ENCODE results near the gene MRI1. TPM values are rescaled to one million over a fixed set of nuclear protein-coding genes. Genes with fewer than 3 reads are reported as not detected.
"Not testable (repeated sequence)": the region's sequence is repeated elsewhere in the genome, so short reads cannot be mapped to it uniquely, and the experiment has no call there.

The MRI1 gene
- total RNA-seq, 1 donor from 2014 or later: 22.4 TPM

DNA sequence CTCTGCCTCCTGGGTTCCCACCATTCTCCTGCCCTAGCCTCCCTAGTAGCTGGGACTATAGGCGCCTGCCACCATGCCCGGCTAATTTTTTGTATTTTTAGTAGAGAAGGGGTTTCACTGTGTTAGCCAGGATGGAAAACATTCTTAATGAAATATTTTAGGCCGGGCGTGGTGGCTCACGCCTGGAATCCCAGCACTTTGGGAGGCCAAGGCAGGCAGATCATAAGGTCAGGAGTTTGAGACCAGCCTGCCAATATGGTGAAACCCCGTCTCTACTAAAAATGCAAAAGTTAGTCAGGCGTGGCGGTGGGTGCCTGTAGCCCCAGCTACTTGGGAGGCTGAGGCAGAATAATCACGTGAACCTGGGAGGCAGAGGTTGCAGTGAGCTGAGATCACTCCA lies 29.0 kb downstream of the MRI1 start:
- not testable (repeated sequence) for DNase-seq (ENCODE audit: low read depth in 2 of 2)

DNA sequence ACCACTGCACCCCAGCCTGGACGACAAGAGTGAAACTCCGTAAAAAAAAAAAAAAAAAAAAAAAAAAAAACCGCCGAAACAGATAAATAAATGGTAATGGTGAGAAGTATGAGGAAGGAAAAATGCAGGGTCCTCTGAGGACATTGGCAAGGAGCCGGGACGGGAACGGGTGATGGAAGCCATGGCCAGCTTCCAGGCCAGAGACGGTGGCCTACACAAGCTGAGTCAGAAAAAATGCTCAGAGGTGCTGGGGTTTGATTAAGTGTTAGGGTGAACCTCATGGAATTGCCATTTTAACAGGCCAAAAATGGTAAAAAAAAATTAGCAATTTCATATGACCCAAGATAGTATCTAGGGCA lies 30.1 kb downstream of the MRI1 start:
- DNase-seq (ENCODE audit: low read depth in 2 of 2): peak; percentile 72 to 82

DNA sequence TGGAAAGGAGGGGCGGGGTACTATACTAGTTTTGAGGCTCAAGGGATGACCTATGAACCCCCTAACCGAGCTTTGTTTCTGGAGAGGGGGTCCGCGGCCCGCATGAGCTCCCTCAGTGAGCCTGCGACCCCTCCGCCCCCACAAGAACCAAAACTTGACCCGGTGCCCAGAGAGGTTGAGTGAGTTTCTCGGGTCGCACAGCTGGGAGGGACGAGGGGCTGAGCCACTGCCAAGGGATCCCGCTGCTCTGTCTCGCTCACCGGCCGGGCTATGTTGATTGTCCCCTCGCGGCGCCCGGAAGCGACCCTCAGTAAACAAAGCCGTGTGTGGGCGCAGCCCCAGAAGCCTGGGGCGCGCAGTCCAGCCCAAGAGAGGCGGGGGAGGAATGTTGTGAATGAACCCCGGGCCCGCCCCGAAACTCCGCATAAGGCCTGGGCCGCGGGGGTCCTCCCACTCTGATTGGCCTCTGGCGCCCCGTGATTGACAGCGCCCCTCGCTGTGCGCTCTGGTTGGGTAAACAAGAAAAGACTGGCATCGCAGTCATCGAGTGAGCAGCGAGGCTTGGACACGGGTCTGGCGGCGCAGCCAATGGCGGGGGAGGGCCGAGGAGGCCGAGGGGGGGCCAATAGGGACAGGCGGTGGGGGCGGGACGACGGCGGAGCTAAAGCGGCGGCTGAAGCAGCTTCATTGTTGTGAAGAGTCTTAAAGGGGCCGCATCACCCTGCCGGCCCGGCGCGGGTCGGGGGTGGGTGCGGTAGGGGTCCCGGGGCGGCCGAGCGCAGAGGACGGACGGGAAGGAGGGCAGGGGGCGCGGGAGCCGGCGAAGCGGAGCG lies 30.7 kb downstream of the MRI1 start, which contains the start of gene ZSWIM4:
Gene ZSWIM4 (plus strand): TSS at position 687 of the 833 bp plus-strand sequence. CDS start 206 bp downstream, outside the sequence.
- DNase-seq (ENCODE audit: low read depth in 2 of 2): peak; percentile 99

DNA sequence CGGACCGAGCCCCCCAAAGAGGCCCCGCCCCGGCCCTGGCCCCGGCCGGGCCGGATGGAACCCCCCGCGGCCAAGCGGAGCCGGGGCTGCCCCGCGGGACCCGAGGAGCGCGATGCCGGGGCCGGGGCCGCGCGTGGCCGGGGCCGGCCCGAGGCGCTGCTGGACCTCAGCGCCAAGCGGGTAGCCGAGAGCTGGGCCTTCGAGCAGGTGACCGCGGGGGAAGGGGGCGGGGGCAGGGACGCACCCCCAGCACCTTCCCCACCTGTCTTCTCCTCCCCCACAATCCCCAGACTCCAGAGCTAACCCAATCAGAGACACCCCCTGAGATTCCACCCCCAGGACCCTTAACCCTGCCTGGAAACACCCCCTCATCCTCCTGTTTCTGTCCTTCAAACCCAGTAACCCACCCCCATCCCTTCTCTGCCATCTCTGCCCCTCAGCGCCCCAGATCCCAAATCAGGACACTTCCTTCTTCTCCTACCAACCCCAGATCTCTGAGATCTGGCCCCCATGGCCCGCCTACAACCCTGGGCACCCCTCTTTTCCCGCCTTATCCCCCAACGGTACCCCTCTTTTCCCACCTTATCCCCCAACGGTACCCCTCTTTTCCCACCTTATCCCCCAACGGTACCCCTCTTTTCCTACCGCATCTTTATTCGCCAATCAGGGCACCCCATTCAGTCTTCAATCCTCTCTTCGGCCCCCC lies 31.4 kb downstream of the MRI1 start:
- peak; percentile 26 to 30 for DNase-seq (ENCODE audit: low read depth in 2 of 2)

DNA sequence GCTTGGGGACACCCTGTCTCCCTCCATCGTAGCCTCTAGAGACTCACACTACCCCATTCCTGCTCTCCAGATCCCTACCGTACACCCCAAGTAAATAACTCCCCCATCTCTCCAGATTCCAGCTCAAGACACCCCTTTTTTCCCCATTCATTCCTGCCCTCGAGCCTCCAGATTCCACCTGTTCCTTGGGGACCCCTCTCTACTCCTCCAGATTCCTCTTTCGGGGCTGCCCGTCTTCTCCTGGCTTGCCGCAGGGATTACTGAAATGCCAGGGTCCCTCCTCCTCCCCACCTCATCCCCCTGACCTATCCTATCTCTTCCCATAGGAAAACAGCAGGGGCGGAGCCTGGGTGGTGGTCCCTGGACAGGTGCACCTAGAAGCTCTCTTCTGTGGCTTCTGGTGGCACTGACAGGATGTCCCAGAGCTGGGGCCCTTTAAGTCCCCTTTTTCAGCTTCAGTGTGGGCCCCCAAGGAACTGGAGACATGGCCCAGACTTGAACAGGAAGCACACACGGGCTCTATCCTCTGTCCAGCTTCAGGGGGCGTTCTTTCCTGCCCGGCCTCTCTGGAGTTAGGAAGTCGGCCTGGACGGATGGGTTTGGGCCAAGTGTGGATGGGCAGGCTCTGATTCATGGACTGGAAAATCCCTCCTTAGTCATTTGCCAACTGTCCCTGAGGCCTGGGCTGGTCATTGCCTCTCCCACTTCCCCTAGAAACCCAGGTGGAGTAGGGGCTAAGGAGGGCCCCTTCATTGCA lies 32.2 kb downstream of the MRI1 start:
- DNase-seq (ENCODE audit: low read depth in 2 of 2): peak; percentile 92 to 96

DNA sequence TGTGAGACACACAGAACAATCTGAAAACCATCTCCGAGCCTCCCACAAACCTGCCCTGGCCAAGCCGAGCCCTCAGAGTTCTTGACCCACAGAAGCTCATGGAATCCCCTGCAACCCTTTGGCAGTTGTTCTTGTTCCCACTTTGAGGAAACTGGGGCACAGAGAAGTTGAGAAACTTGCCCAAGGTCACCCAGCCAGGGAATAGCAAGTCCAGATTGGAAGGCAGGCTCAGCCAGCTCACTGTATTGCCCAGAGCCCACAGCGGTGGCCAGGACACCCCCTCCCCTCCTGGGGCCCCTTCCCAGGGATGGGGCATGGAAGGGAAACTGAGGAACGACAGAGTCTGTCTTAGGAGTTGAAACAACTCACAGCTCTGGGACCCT lies 32.7 kb downstream of the MRI1 start:
- DNase-seq (ENCODE audit: low read depth in 2 of 2): no peak

DNA sequence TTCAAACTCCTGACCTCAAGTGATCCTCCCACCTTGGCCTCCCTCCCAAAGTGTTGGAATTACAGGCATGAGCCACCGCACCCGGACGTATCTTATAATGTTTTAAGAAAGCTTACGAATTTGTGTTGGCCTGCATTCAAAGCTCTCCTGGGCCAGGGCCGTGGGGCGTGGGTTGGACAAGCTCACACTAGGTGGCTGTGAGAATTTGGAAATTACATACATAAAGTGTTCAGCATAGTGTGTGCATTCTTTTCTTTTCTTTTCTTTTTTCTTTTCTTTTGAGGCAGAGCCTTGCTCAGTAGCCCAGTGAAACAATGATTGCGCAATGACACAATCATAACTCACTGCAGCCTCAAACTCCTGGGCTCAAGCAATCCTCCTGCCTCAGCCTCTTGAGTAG lies 33.5 kb downstream of the MRI1 start:
- DNase-seq (ENCODE audit: low read depth in 2 of 2): peak in 1 of 2 donors; percentile 29

DNA sequence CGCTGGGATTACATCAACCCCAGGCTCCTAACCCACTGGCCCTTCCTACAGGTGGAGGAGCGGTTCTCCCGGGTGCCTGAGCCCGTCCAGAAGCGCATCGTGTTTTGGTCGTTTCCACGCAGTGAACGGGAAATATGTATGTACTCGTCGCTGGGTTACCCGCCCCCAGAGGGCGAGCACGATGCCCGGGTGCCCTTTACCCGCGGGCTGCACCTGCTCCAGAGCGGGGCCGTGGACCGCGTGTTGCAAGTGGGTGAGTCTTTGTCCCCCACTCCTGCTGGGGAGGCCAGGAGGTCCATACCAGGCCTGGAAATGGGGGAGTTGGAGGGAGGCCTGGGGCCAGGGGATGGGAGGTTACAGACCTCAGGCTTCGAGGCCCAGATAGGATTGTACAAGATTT lies 35.3 kb downstream of the MRI1 start:
- no peak for DNase-seq (ENCODE audit: low read depth in 2 of 2)

DNA sequence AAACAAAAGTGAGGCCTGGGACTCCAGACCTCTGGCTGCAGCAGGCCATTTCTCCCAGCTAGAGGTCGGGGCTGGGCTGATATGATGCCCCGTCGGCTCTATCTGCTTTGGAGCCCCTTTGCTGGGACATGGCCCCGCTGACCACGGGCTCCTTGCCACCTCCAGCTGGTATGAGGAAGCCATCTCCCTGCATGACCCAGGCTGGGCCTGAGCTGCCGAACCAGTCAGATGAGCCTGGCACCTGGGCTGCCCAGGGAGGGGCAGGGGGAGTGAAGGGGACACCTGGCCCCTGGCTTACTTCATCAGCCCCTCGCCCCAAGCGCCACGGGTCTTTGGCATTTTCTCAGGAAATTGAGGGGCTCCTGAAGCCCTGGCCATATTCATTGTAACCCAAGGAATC lies 38.7 kb downstream of the MRI1 start:
- DNase-seq (ENCODE audit: low read depth in 2 of 2): no peak

DNA sequence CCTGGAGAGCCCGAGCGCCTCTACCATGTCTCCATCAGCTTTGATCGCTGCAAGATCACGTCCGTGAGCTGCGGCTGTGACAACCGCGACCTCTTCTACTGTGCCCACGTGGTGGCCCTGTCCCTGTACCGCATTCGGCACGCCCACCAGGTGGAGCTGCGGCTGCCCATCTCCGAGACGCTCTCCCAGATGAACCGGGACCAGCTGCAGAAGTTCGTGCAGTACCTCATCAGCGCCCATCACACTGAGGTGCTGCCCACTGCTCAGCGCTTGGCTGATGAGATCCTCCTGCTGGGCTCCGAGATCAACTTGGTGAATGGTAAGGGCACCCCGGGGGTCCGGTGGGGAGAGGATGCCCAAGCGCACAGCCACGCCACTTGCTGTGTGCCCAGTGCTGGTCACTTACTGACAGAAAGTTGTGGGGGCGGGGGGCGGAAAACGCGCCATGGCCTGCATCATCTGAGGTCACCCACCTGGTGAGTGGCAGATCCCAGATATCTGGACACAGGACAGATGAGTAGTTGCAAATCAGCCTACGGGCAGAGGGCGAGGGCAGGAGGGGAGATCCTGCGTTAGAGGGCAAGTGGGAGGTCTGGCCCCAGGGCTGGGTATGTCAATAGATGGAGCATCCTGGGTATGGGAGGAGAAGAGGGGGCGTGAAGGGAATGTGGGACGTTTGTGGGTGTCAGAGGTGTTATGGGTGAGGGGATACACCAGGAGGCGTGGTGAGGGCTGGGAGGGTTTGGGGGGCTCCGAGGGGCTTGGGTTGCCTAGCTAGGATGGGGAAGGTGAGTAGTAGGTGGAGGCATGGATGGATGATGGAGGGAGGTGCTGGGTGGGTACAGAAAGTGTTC lies 40.7 kb downstream of the MRI1 start:
- peak in 1 of 2 donors; percentile 51 for DNase-seq (ENCODE audit: low read depth in 2 of 2)

DNA sequence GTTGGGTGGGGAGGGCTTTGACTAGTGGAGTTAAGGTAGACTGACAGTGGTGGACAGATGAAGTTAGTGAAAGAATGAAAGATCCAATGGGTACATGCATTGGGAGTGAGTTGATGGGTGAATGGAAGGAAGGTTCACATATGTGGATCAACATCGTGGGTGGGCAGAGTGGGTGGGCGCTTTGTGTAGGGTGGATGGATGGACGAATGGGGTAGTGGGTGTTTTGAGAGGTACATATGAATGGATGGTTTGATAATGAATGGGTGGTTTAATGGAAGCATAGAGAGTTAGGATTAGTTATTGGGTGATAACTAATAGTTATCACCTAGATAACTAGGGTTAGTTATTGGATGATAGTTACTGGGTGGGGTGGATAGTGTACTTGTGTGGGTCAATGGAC lies 42.4 kb downstream of the MRI1 start:
- DNase-seq (ENCODE audit: low read depth in 2 of 2): no peak

DNA sequence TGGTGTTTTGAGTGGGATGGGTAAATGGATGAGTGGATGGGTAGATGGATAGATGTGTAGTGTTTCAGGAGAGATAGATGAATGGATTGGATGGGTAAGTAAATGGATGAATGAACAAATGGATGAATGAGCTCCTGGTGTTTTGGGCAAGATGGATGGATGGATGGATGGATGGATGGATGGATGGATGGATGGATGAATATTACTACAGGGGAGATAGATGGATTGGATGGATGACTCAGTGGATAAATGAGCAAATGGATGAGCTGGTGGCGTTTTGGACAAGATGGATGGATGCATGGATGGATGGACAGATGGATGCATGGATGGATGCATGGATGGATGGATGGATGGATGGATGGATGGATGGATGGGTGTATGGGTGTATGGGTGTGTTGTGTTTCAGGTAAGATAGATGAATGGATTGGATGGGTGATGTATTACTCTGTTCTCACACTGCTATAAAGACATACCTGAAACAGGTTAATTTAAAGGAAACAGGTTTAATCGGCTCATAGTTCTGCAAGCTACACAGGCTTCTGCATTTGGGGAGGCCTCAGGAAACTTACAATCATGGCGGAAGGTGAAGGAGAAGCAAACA lies 43.2 kb downstream of the MRI1 start:
- DNase-seq (ENCODE audit: low read depth in 2 of 2): no peak

DNA sequence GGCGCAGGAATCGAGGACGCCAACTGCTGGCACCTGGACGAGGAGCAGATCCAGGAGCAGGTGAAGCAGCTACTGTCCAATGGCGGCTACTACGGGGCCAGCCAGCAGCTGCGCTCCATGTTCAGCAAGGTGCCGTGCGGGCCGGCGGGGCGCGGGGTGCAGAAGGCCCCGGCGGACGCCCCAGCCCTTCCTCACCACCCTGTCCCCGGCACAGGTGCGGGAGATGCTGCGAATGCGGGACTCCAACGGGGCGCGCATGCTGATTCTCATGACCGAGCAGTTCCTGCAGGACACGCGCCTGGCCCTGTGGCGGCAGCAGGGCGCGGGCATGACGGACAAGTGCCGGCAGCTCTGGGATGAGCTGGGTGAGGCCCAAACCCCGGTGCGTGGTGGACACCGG lies 44.5 kb downstream of the MRI1 start:
- no peak for DNase-seq (ENCODE audit: low read depth in 2 of 2)

DNA sequence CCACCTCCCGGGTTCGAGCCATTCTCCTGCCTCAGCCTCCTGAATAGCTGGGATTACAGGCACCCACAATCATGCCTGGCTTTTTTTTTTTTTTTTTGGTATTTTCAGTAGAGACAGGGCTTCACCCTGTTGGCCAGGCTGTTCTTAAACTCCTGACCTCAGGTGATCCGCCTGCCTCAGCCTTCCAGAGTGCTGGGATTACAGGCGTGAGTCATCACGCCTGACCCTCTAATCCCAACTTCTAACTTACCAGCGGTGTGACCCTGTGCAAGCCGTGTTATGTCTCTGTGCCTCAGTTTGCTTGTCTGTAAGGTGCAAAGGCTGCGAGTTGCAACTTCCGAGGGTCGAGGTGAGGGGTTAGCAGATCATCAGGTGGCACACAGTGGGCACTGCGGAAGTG lies 48.2 kb downstream of the MRI1 start:
- DNase-seq (ENCODE audit: low read depth in 2 of 2): no peak

DNA sequence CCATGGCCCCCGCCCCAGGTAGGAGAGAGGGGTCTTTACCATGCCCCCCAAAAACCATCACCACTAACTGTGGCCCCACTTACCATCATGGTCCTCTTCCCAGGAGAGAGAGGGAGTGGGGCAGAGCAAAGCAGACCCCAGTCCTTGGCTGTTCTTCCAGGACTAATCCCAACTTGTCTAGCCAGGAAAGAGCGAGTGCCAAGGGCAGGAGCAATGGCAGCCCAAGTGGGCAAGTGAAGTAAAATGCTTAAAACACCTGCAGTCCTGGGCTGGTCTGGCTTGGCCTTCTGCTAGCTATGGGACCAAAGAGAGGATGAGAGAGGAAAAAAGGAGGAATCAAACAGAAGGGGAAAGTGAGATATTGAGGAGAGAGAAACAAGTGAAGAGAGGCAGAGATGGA lies 48.8 kb downstream of the MRI1 start:
- DNase-seq (ENCODE audit: low read depth in 2 of 2): no peak

DNA sequence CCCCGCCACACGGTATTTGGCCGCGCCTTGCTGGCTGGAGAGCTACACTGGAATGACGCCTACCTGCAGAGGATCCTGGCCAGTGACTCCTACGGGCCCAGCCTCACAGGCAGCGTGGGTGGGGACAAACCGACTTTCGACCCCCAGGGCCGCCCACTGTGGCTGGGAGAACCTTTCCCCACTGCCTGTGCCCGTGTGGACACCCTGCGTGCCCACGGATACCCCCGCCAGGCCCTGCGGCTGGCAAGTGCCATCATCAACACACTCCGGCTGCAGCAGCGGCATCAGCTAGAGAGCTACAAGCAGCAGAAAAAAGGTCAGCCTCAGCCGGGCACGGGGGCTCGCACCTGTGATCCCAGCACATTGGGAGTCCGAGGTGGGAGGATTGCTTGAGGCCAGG lies 50.2 kb downstream of the MRI1 start:
- no peak for DNase-seq (ENCODE audit: low read depth in 2 of 2)

DNA sequence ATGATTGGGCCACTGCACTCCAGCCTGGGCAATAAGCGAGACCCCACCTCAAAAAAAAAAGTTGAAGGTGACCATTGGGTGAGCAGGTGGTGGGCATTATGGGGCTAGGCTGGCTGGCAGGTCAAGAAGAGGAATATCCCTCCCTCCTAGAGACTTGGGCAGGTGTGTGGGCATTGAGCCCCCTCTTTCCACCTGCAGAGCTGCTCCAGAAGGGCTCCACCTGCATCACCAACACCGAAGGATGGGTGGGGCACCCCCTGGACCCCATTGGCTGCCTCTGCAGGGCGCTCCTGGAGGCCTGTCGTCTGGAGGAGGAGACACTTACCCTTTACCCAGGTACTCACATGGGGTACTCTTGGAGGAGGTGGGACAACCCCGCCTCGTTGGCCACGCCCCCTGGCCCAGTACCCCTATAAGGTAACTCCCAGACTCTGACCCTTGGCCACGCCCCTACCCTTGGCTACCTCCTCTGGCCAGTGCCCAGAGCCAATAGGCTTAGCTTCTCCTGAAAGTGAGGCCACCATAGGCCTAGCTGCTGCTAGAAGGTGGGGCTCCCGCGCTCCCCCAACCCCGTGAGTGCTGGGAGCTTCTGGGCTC lies 52.8 kb downstream of the MRI1 start:
- DNase-seq (ENCODE audit: low read depth in 2 of 2): no peak

DNA sequence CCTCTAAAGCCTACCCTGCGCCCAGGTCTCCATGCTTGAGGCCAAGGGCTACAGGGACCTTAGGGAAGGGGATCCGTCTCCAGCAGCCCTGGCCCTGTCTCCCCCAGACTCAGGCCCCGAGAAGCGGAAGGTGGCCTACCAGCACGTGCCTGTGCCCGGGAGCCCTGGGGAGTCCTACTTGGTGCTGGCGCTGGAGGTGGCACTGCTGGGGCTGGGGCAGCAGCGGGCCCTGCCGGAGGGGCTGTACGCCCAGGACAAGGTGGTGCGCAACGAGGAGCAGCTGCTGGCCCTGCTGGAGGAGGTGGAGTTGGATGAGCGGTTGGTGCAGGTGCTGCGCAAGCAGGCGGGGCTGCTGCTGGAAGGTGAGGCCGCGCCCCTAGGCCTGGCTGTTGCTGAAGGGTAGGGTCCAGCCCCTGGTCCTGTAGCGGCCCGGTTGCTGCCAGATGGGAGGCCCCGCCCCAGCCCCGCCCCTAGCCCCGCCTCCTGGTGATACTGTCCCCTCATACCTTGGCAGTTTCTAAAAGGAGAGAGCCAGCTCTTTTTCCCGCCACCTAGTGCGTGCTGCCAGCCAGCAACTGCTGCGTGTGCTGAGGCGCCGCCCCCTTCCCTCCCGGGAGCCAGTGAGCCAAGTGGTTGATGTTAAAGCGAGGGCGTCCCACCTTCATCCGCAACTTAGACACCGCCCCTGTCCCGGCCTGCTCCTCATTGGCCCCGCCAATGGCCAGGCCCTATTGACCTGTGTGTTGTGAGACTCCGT lies 53.5 kb downstream of the MRI1 start:
- DNase-seq (ENCODE audit: low read depth in 2 of 2): no peak

DNA sequence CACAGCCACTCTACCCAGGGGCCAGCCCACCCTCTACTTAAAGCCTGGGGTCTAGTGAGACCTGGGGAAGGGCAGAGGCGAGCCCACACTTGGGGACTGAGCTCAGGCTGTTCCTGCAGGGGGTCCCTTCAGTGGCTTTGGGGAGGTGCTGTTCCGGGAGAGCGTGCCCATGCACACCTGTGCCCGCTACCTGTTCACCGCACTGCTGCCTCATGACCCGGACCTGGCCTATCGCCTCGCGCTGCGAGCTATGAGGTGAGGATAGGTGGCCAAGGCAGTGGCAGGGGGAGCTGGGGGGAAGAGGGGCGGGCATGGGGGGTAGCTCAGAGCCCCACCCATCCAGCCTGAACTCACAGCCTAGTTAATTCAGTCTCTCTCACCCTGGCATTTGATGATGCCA lies 54.9 kb downstream of the MRI1 start:
- no peak for DNase-seq (ENCODE audit: low read depth in 2 of 2)

DNA sequence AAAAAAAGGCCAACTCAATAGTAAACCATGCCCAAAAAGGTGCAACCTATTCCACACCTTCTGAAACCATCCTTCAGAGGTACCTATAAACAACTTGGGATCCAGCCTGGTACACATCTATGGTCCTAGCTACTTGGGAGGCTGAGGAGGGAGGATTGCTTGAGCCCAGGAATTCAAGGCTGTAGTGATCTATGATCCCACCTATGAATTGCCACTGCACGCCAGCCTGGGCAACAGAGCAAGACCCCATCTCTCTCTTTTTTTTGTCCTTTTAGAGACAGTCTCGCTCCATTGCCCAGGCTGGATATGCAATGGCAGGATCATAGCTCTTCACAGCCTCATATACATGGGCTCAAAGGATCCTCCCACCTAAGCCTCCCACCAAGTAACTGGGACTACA lies 57.0 kb downstream of the MRI1 start:
- DNase-seq (ENCODE audit: low read depth in 2 of 2): no peak
